Upper lobe of left lung (tissue), 6 donors: ENCODE results near the gene SMIM28. TPM values are rescaled to one million over a fixed set of nuclear protein-coding genes. Genes with fewer than 3 reads are reported as not detected.

Source experiments
- ATAC-seq, 2 donors: fragments of 200-7000 bp; cut with Tn5 transposase; one replicate each; pipeline ENCODE4 v1.9.1; 2022; ENCODE audit warnings: mild to moderate bottlenecking in 2 of 2, moderate library complexity in 2 of 2; ENCODE audit not compliant: low FRiP score in 2 of 2
- DNase-seq, 2 donors: peaks; one replicate each; pipeline ENCODE4 v3.0.0-alpha.2; 2019 to 2020
- H3K27ac ChIP-seq, 4 donors: fragments of 200-600 bp; sonication (generic); one replicate each; pipeline ENCODE4 v1.5.1; 2016 to 2019
- H3K27me3 ChIP-seq, 4 donors: fragments of 200-600 bp; sonication (generic); one replicate each; pipeline ENCODE4 v1.5.1; 2017 to 2019
- H3K36me3 ChIP-seq, 4 donors: fragments of 200-600 bp; sonication (generic); one replicate each; pipeline ENCODE4 v1.5.1; 2016 to 2019
- H3K4me1 ChIP-seq, 4 donors: fragments of 200-600 bp; sonication (generic); one replicate each; pipeline ENCODE4 v1.5.1; 2018 to 2019
- H3K4me3 ChIP-seq, 4 donors: fragments of 200-600 bp; sonication (generic); one replicate each; pipeline ENCODE4 v1.5.1; 2017 to 2019; ENCODE audit warnings: mild to moderate bottlenecking in 2 of 4, moderate library complexity in 1 of 4
- H3K9me3 ChIP-seq, 4 donors: fragments of 200-600 bp; sonication (generic); one replicate each; pipeline ENCODE4 v1.5.1; 2018 to 2019
- EP300 ChIP-seq, 4 donors: sonication (generic); formaldehyde crosslinking; IDR thresholded peaks; one replicate each; pipeline ENCODE4 v1.5.1; 2017; ENCODE audit warnings: antibody characterized with exemption in 4 of 4, control low read depth in 2 of 4
- POLR2A ChIP-seq, 4 donors: fragments of 450-650 bp; IDR thresholded peaks; one replicate each; pipeline ENCODE4 v1.5.1; 2016 to 2017; ENCODE audit warnings: antibody characterized with exemption in 4 of 4, mild to moderate bottlenecking in 2 of 4
- POLR2AphosphoS5 ChIP-seq, 2 donors: sonication (generic); formaldehyde crosslinking; IDR thresholded peaks; one replicate each; pipeline ENCODE4 v1.5.1; 2017; ENCODE audit warnings: antibody characterized with exemption in 2 of 2
- WGBS, 2 donors: methylation state at CpG; one replicate each; pipeline ENCODE4 v1.1.5; 2017 to 2018; 5-methylcytosine and 5-hydroxymethylcytosine counted together
- total RNA-seq, 6 donors: library from RNA; depleted of rRNA in 4 of 6; stranded (reverse); fragments of >200 nt in 4 of 6; gene quantifications; one replicate each; pipeline versions ENCODE4 v1.1.0 to v1.2.1, GENCODE V29; 2016 to 2021
- TF ChIP-seq, protein P1 (sequence below), 6 experiments: fragments of 450-650 bp in 4 of 6; fragments of 200-600 bp in 2 of 6; sonication (generic) in 2 of 6; IDR thresholded peaks; one replicate each; pipeline ENCODE4 v1.5.1; 2016 to 2019; ENCODE audit warnings: antibody characterized with exemption in 6 of 6
- donor health status: DM: no; HTN: no; CAD: no; lungs with moderate emphysema.
- donor health status: DM: no; HTN: yes; CAD: no; lungs with severe emphysema.

The SMIM28 gene
- total RNA-seq, 6 donors from 2014 or later: not detected

DNA sequence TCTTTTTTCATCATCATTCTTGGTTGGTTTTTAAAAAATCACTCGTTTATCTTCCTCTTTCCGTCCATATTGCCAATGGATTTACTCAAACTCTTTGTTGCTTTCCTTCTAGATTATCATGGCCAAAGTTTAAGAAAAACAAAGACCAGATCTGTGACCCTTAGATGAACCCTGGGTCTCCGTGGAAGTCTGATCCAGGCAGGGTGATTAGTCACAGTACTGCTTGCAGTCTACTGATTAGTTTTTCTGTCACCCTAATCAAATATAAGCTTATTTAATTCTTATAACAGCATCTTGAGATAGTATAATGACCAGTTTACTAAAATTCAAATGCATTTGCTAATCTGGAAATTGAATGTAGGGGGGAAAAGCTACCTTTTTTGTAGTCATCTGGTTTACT is 6.0 kb upstream of the SMIM28 start:
- TF ChIP-seq EP300 (IDR thresholded peaks at IDR 0.05): no peak
- TF ChIP-seq POLR2AphosphoS5 (IDR thresholded peaks at IDR 0.05): no peak
- no peak for TF ChIP-seq POLR2A (IDR thresholded peaks at IDR 0.05)
- TF ChIP-seq, protein P1, sequence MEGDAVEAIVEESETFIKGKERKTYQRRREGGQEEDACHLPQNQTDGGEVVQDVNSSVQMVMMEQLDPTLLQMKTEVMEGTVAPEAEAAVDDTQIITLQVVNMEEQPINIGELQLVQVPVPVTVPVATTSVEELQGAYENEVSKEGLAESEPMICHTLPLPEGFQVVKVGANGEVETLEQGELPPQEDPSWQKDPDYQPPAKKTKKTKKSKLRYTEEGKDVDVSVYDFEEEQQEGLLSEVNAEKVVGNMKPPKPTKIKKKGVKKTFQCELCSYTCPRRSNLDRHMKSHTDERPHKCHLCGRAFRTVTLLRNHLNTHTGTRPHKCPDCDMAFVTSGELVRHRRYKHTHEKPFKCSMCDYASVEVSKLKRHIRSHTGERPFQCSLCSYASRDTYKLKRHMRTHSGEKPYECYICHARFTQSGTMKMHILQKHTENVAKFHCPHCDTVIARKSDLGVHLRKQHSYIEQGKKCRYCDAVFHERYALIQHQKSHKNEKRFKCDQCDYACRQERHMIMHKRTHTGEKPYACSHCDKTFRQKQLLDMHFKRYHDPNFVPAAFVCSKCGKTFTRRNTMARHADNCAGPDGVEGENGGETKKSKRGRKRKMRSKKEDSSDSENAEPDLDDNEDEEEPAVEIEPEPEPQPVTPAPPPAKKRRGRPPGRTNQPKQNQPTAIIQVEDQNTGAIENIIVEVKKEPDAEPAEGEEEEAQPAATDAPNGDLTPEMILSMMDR (IDR thresholded peaks at IDR 0.05): no peak
- DNase-seq: no peak
- H3K27me3 ChIP-seq: no peaks in the 10 kb centered on the region
- no peaks in the 10 kb centered on the region for H3K9me3 ChIP-seq
- WGBS, 2 donors: 42 to 55% methylated on average over 3 of the region's 3 CpGs
- no peak for ATAC-seq
- H3K36me3 ChIP-seq: no peaks in the 10 kb centered on the region
- no peak overlapping the region for H3K27ac ChIP-seq
- H3K4me1 ChIP-seq: no peaks in the 10 kb centered on the region
- H3K4me3 ChIP-seq: no peak overlapping the region

DNA sequence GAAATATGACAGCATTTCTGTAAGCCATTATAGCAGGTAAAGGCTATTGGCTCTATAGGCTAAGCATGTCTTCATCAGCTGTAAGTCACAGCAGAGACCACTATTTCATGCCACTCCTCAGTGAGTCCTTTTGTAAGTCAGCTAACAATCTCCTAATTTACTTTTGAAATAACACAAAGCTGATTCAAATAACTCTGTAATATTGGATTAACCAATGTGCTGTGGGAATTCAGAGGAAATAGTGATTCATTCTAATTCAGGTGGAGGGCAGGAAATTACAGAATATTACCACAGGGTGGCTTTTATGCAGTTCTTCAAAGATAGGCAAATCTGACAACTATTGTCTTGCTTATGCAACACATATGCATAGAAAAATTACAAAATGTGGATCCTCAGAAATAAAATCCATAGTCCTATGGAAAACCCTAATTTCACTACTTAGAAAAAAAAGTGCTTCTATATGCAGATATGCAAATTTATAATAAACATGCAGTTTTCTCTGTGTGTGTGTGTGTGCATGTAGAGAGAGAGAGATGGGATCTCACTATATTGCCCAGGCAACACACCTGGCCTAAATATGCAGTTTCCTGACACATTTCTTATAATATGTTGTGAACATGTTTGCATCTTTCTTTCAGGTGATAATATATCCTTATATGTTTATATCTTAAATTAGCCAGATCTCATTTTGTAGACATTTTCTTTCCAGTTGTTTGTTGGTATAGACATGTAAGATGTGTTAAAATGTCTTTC is 4.8 kb upstream of the SMIM28 start:
- H3K36me3 ChIP-seq: no peaks in the 10 kb centered on the region
- no peak overlapping the region for H3K4me3 ChIP-seq
- DNase-seq (no peak), ATAC-seq (no peak)
- H3K27me3 ChIP-seq: no peaks in the 10 kb centered on the region
- no peaks in the 10 kb centered on the region for H3K4me1 ChIP-seq
- H3K9me3 ChIP-seq: no peaks in the 10 kb centered on the region
- TF ChIP-seq, protein P1 (IDR thresholded peaks at IDR 0.05): no peak
- H3K27ac ChIP-seq: no peak overlapping the region

DNA sequence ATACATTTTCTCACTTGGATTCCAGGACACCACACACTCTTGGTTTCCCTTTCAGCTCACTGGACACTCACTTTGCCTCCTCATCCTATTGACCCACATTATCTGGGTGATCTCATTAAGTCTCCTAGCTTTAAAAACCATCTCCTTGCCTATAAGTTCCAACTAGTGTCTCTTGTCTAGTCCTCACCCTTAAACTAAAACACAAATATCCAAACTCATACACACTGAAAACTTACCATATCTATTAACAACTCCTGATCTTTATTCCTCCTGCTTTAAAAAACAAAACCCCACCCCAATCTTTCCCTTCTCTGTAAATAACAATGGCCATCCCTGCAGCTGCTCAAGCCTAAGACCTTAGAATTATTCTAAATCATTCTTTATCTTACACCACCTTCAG is 3.5 kb upstream of the SMIM28 start:
- H3K27me3 ChIP-seq: no peaks in the 10 kb centered on the region
- H3K4me3 ChIP-seq: no peak overlapping the region
- H3K9me3 ChIP-seq: no peaks in the 10 kb centered on the region
- no peaks in the 10 kb centered on the region for H3K4me1 ChIP-seq
- H3K36me3 ChIP-seq: no peaks in the 10 kb centered on the region
- TF ChIP-seq POLR2A (IDR thresholded peaks at IDR 0.05): no peak
- no peak for TF ChIP-seq EP300 (IDR thresholded peaks at IDR 0.05)
- TF ChIP-seq, protein P1 (IDR thresholded peaks at IDR 0.05): no peak
- TF ChIP-seq POLR2AphosphoS5 (IDR thresholded peaks at IDR 0.05): no peak
- ATAC-seq (no peak), DNase-seq (no peak)
- H3K27ac ChIP-seq: no peak overlapping the region

DNA sequence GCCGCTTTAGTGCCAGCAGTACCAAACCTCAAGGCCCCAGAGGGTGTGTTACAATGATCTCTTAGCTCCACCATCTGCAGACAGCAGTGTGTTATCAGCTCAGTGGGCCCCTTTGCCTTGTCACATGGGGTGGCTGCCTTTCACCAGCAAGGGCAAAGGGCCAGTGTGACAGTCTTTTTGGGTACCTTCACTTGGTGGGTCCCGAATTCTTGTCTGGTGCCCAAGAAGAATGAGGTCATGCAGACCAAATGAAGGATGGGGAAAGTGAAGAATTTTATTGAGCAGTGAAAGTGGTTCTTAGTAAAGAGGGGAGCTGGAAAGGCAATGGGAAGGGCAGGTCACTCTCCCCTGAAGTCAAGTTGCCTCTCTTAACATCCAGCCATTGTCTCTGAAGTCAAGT is 2.9 kb upstream of the SMIM28 start:
- WGBS, 2 donors: 90 to 96% methylated on average over 2 of the region's 2 CpGs
- no peaks in the 10 kb centered on the region for H3K36me3 ChIP-seq
- TF ChIP-seq POLR2A (IDR thresholded peaks at IDR 0.05) (no peak), EP300 (IDR thresholded peaks at IDR 0.05) (no peak), POLR2AphosphoS5 (IDR thresholded peaks at IDR 0.05) (no peak)
- TF ChIP-seq, protein P1 (IDR thresholded peaks at IDR 0.05): no peak

DNA sequence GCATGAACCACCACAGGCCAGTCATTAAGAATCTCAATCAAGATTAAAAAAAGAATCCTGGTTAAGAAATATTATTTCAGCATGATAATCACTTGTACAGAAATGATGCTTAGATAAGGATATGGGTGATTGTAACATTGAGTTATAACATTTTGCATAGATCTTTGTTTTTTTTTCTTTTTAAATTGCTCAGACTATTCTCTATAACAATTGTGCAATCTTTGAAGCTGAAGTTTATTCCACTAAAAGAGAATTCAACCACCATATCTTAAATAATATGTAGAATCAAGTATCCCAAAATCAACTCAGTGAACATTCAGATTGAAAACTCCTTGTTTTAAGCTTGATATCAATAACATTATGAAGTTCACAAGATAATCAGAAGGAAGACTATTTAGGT is 663 bp upstream of the SMIM28 start:
- Histone ChIP-seq H3K27ac (no peak overlapping the region), H3K27me3 (no peaks in the 10 kb centered on the region), H3K4me3 (no peak overlapping the region), H3K9me3 (no peaks in the 10 kb centered on the region), H3K36me3 (no peaks in the 10 kb centered on the region), H3K4me1 (no peaks in the 10 kb centered on the region)
- ATAC-seq (no peak), DNase-seq (no peak)
- TF ChIP-seq POLR2A (IDR thresholded peaks at IDR 0.05): no peak
- no peak for TF ChIP-seq POLR2AphosphoS5 (IDR thresholded peaks at IDR 0.05)
- no peak for TF ChIP-seq EP300 (IDR thresholded peaks at IDR 0.05)
- TF ChIP-seq, protein P1 (IDR thresholded peaks at IDR 0.05): no peak

More for the DNA sequence above, 2.9 kb upstream of the SMIM28 start:
- no peak overlapping the region for H3K4me3 ChIP-seq
- no peak overlapping the region for H3K27ac ChIP-seq
- DNase-seq (no peak), ATAC-seq (no peak)
- H3K4me1 ChIP-seq: no peaks in the 10 kb centered on the region
- no peaks in the 10 kb centered on the region for H3K9me3 ChIP-seq
- no peaks in the 10 kb centered on the region for H3K27me3 ChIP-seq
